Pulmonary artery endothelial cell (primary cell): Measurements from ENCODE around the gene AKAP12. TPM values are rescaled to one million over a fixed set of nuclear protein-coding genes. Genes with fewer than 3 reads are reported as not detected.
"Not testable (repeated sequence)": the region's sequence is repeated elsewhere in the genome, so short reads cannot be mapped to it uniquely, and the experiment has no call there.

Source experiments
- DNase-seq: peaks from one replicate; pipeline ENCODE4 v3.0.0-alpha.2; 2011; ENCODE audit warnings: low read depth, low spot score
- total RNA-seq: library from RNA; depleted of rRNA; stranded (reverse); fragments of >200 nt; gene quantifications from 2 replicates; pipeline ENCODE4 v1.2.3, GENCODE V29; 2014

The AKAP12 gene
- total RNA-seq, 1 donor from 2014 or later = 309 TPM

DNA sequence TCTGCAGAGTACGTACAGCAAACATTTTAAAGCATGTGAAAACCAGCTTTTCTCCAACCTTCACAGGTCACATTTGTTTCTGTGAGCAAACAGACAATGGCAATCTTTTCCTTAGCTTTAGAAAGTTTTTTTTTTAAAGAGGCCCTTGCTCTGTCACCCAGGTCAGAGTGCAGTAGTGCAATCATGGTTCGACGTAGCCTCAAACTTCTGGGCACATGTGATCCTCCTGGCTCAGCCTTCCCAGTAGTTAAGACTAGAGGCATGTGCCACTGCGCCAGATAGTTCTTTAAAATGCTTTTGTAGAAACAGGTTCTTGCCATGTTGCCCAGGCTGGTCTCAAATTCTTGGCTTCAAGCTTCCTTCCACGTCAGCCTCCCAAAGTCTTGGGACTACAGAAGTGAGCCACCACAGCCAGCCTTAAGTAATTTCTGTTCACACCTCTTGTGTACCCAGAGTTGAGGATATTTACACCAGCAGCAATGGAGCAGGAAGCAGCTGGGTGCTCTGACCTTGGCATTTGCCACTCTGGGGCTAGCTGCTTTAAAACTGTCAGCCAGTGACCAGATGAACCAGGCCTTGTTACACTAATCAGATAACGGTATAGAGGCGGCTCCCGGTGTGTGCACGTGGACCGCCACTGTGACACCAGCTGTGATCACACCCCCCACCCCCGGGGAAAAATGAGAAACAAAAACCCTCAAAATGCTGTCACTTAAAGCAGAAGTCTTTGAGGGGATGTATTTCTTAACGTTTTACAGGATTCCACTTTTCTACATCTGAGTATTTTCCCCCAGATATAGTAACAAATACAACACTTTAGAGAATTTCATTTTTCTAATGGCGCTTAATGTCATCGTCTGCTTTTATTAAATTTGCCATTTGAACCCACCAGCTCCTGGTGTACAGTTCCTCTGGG lies 71.3 kb downstream of the AKAP12 start:
- no peak for DNase-seq

DNA sequence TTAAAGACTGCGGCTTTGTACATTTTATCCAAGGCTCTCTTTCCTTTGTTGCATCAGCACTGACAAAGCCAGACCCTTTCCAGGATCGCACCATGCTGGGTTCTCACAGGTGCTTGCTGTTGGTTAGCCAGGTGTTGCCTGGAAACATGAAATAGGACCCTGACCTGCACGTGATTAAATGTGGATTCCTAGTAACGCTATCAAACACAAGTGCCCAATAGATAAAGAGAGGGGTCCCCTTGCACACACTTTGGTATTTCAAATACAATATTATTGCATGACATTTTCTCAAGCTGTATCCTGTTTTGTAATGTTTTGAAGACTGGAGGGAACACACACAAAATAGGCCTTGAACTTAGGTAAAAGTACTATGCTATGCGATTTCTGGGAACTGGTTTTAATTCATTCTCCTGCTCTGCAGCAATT lies 73.3 kb downstream of the AKAP12 start:
- peak; percentile 66 for DNase-seq

DNA sequence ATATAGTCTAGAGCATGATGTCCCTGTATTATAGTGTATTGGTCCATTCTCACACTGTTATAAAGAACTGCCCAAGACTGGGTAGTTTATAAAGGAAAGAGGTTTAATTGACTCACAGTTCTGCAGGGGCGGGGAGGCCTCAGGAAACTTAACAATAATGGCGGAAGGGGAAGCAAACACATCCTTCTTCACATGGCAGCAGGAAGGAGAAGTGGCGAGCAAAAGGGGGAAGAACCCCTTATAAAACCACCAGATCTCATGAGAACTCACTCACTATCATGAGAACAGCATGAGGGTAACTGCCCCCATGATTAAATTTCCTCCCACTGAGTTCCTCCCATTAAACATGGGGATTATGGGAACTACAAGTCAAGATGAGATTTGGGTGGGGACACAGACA lies 75.9 kb downstream of the AKAP12 start:
- not testable (repeated sequence) for DNase-seq

DNA sequence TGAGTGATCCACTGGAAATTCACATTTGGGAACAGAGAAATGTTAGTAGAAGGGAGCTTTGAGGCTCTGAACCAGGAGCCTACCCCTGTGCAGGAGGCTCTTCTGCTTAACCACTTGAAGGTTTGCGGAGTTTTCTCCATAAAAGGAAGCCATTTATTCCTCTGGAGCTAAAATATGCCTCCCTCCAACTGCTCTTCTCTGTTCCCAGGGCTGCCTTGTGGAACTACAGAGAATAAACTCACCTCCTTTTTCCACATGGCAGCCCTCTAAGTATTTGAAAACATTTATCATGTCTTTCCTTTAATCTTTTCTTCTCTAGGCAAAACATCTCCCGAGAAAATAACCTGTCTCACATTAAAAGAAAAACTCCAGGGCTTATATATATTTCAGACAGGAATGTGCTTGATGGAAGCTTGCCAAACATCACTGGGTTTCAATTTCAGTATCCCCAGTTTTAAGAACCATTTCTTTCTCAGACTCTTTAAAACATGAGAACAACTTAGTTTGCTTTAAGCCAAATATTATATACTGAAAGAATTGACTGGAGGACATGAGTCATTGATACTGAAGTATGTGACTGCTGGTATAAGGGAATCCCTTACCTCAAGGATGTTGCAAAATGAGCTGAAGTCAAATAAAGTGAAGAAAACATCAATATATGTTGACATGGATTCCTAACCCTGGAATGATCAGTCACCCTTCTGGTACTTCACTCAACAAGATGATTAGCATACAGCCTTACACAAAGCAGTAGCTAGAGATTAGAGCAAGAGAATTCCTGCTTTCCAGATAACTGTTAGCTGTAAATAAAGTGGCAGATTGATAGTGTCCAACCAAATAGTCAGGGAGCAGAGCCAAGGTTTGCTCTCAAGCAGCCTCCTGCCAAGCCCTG lies 77.6 kb downstream of the AKAP12 start:
- no peak for DNase-seq

DNA sequence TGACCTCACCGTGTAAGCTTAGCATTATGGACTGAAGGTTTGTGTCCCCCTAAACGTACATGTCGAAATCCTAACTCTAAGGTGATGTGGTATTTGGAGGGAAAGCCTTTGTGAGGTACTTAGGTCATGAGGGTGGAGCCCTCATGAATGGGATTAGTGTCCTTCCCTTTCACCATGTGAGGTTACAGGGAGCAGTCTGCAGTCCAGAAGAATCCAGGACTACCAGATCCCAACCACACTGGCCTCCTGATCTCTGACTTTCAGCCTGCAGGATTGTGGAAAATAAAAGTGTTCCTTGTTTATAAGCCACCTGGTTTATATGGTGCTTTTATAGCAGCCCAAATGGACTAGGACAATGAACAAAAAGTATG lies 78.2 kb downstream of the AKAP12 start:
- no peak for DNase-seq

DNA sequence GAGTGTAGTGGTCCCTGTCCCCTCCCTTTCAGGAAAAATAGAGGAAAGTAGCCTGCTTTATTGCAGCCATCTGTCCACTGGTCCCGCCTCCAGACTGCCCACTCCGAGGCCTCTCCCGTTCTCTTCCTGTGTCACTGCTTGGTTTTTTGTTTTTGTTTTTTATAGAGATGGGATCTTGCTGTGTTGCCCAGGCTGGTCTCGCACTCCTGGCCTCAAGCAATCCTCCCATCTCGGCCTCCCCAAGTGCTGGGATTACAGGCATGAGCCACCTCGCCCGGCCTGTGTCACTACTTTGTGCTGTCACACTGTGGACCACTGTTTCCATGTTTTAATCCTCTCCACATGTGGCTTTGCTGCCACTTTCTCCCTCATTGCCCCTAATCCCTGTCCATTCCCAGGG lies 80.4 kb downstream of the AKAP12 start:
- DNase-seq = no peak

DNA sequence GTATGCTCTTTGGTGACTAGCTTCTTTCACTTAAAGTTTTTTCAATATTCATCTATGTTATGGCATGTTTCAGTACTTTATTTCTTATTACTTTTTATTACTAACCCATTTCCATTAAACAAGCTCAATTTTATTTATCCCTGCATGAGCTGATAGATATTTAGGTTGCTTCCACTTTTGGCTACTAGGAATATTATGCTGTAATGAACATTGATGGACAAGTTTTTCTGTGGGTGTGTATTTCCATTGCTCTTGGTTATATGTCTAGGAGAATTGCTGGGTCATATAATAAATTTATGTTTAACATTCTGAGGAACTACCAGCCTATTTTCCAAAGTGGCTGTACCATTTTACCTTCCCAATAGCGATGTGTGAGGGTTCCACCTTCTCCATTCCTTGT lies 81.7 kb downstream of the AKAP12 start:
- no peak for DNase-seq

DNA sequence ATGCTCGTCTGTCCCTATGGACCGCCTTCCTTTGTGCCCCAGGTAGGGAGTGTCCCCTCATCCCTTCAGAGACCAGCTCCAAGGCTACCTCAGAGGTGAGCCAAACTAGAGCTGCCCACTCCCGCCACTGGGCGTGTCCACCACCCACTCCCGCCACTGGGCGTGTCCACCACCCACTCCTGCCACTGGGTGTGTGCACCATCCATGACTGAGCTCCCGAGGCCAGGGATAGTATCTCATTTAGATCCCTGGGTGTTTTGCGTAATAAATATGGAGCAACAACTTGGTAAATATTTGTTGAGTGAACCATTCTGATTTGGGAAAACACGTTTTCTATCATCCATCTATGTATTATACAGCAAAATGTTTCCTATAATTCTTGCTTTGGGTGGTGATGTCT lies 82.8 kb downstream of the AKAP12 start:
- DNase-seq = no peak

DNA sequence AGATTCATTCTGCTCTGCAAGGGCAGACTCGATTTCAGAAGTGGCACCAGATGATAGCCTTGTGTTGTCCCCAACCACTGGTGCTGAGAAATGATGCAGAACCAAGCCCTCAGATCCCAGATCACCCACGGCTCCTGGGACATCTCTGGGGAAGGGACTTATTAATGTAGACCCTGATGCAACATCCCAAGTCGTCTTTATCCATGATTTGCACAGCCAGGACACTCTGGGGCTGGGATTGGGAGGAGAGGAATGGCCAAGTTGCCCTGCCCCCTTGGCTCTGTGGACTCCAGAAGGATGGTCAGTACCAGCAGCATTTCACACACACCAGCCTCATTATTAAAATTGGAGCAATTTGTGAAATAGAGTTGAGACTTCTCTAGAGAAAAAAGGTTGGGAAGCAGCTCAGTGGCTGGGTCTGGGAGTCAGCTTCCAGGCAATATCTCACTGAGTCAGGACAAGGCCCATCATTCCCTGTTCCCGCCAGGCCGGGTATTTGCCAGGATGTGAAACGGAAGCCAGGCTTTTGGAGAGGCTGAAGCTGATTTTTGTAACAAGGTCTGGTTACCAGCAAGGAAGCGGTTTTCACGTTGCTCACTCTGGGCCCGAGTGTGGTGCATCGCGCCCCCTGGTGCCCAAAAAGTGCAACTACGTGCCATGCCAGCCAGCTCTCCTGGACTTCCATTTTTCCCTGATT lies 84.2 kb downstream of the AKAP12 start:
- peak; percentile 84 for DNase-seq

DNA sequence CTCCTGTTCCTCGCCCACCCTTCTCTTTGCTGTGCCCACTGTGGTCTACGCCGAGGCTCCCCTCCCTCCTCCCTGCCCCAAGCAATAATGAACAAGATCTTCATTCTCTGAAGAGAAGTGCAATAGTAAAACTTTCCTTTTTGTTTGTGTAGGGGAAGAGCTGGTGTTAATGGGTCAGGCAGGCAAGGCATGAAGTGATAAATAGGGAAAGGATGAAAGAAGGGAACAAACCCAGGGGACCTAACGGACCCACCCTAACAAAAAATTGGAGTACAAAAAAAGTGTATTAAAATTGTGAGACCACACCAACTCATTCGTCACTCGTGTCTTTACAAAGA lies 84.7 kb downstream of the AKAP12 start:
- no peak for DNase-seq

DNA sequence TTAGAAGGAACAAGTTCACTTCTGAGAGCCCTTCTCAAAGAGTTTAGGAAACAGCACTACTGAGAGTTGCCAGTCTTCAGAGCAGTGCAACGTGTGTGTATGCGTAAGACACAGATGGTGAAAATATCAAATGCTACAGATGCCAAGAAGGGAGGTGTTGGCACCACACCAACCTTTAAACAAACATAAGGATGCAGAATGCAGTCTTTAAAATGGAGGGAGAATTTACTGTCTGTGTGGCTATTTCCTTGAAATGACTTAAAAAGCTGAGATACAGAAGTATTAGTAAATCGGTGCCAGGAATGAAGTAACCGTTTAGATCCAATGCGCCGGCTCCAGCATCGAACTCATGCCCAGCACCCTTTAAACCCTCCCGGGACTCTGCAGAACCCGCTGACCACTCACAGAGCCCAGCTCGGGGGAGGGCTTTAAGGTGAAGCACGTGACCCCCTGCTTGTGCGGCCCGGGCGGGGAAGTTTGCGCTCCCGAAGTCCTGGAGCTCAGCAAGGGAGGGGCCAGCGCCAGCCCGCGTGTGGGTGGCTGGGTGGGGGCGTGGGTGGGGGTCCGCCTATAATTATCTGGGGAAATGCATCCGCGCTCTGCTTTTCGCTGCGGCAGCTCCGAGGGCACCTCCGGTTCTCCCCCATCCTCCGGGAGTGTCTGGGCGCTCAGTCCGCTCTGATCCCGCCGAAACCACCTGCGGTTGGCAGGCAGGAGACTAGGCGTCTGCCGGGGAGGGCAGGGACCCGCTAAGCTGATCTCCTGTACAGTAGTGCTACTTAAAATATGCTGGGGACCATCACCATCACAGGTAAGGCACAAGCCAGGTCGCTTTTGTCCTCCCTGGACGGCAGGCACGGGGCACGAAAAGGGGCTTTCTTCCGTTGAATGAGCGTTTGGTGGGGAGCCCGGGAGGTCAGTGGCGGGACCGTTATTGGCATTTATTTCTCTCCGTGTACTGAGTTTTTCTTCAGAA lies 85.6 kb downstream of the AKAP12 start:
- DNase-seq = peak; percentile 71

DNA sequence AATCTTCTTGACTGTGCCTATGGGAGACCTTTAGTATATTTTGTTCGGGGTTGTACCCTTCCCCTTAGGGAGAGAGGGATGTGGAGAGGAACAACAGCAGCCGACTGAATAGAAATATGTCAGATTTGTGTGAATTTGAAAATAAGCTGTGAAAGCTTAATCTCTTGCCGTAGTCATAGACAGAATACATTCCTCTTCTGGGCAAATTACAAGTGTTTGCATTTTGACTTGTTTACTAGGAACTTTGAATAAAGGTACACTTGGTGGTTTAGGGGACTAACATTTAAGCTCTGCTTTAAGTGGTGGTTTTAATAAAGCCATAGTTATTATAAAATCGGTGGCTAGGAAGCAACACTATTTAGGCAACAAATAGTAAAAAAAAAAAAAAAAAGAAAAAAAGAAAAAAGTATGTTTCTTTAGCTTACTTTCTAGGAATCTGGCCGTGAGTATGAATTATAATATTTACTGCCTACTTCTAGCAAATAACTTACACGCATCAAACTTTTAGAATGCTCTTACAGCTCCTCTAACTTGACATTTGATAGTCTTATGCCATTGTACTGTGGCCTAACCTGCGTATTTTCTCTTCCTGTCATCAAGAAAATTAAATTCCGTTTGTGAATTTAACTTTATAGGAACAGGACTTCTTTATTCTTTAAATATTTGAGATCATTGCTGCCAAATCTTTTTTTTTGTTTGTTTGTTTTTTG lies 86.5 kb downstream of the AKAP12 start:
- no peak for DNase-seq

DNA sequence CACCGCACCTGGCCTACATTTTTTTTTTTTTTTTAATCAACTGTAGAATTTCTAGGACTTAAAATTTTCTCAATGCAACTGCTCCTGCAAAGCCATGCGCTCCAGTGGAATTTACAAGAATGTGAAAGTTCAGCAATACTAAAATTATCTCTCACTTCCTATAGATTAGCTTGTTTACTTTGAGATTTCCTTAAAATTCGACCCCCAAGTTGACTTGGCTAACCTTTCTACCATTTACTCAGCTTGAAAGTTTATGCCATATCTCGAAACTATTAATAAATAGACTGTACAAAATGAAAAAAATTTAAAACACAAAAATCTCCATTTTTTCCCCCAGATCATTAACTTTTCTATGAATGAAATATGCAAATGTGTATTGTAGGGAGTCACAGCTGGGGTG lies 87.3 kb downstream of the AKAP12 start:
- DNase-seq = no peak

DNA sequence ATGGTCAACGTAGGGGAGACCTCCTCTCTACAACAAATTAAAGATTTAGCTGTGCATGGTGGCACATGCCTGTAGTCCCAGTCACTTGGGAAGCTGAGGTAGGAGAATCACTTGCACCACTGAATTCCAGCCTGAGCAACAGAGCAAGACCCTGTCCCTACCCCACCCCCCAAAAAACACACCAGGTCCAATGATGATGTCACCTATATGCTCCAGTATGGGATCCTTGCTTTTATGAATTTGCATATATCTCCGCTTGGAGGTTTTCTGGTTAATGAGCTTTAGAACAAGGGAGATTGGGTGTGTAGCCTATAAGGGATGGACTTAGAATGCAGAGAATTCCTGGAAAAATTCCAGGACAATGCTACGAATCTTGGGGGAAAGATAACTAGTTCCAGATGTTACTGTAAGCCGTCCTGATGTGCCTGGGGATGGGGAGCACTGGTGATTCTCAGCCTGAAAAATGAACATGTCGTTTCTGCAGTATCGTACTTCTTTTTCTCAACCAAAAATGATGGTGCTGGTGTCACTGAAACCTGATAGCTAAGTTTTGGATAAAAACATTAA lies 90.4 kb downstream of the AKAP12 start:
- no peak for DNase-seq

DNA sequence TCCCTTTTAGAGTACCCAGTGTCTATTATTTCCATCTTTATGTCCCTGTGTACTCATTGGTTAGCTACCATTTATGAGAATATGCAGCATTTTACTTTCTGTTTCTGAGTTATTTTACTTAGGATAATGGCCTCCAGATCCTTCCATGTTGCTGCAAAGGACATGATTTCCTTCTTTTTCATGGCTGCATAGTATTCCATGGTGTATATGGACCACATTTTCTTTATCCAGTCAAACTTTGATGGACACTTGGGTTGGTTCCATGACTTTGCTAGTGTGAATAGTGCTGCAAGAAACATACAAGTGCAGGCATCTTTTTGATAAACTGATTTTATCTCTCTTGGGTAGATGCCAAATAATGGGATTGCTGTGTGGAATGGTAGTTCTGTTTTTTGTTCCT lies 96.2 kb downstream of the AKAP12 start:
- no peak for DNase-seq

DNA sequence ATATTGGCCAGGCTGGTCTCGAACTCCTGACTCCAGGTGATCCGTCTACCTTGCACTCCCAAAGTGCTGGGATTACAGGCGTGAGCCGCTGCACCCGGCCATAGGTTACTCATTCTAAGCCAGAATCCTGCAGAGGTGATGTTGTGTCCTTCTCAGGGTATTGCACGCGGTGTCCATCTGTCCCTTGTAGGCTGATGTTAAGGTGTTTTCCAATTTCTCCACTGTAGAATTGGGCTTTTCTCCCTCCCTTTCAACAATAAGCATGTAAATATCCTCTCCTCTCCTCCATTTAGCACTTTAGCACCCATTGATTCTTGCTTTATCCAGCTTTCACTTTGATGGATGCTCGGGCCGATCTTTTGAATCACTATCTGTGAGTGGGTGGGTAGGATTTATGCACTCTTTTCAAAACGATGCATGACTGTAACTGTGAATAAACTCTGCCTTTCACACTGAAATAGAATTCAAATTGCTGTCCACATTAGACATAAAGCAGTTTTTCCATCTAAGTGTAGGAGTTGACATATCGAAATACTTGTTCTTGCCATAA lies 99.0 kb downstream of the AKAP12 start:
- no peak for DNase-seq

DNA sequence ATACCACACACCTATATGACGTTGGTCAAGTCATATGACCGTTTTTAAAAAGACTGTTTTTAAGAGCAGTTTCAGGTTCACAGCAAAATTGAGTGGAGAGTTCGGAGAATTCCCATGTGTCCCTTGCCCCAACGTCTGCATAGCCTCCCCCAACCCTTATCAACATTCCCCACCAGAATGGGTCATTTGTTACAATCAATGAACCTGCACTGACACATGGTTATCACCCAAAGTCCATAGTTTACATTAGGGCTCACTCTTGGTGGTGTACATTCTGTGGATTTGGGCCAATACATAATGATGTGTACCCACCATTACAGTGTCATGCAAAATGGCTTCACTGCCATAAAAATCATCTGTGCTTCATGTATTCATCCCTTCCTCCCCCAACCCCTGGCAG lies 99.6 kb downstream of the AKAP12 start:
- no peak for DNase-seq

DNA sequence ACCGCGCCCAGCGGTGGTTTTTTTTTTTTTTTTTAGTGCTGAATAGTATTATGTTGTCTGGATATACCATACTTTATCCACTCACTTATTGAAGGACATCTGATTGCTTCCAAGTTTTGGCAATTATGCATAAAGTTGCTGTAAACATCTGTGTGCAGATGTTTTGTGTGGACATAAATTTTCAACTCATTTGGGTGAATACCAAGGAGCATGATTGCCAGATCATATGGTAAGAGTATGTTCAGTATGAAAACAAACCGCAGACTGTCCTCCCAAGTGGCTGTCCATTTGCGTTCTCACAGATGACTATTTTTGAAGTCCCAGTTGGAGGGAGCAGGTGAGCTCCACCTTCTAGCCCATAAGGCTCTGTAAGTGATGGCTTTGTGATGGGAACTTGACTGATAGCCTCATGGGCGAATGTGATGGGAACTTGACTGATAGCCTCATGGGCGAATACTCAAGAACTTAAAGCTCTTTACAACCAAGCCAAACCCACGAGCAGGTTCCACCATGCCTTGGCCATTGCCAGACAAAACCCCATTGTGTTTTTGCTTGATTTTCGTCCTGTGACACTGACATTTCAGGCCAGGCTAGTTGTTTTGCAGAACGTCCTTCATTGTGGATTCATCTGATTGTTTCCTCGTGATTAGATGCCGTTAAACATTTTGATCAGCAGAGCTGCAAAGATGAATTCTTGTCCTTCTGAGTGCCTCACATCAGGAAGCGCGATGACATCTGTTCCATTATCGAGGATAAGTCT lies 100.6 kb downstream of the AKAP12 start:
- DNase-seq = no peak
